Measurements from ENCODE around the gene PBX4.

The PBX4 gene

GRCh38 chr19:19592690-19593089 lies 25.8 kb downstream of the PBX4 start:
- no peak for DNase-seq (ENCODE audit: low read depth in 2 of 3, low spot score in 2 of 3)

GRCh38 chr19:19591133-19591825 lies 27.2 kb downstream of the PBX4 start:
- DNase-seq (ENCODE audit: low read depth in 2 of 3, low spot score in 2 of 3) = no peak

GRCh38 chr19:19588546-19588945 lies 29.9 kb downstream of the PBX4 start:
- DNase-seq (ENCODE audit: low read depth in 2 of 3, low spot score in 2 of 3) = no peak

- no peak for DNase-seq (ENCODE audit: low read depth in 2 of 3, low spot score in 2 of 3)
Observed at GRCh38 chr19:19587771-19588170, 30.7 kb downstream of the PBX4 start.

GRCh38 chr19:19584356-19584755 lies 34.1 kb downstream of the PBX4 start:
- no peak for DNase-seq (ENCODE audit: low read depth in 2 of 3, low spot score in 2 of 3)

- DNase-seq (ENCODE audit: low read depth in 2 of 3, low spot score in 2 of 3) = no peak
Observed at GRCh38 chr19:19582471-19582870, 36.0 kb downstream of the PBX4 start.

GRCh38 chr19:19581391-19581790 lies 37.1 kb downstream of the PBX4 start:
- no peak for DNase-seq (ENCODE audit: low read depth in 2 of 3, low spot score in 2 of 3)

- no peak for DNase-seq (ENCODE audit: low read depth in 2 of 3, low spot score in 2 of 3)
Observed at GRCh38 chr19:19580418-19580817, 38.1 kb downstream of the PBX4 start.

GRCh38 chr19:19579533-19580361 lies 38.7 kb downstream of the PBX4 start:
- no peak for DNase-seq (ENCODE audit: low read depth in 2 of 3, low spot score in 2 of 3)

GRCh38 chr19:19578252-19578651 lies 40.2 kb downstream of the PBX4 start:
- DNase-seq (ENCODE audit: low read depth in 2 of 3, low spot score in 2 of 3) = no peak

GRCh38 chr19:19575411-19575810 lies 43.1 kb downstream of the PBX4 start:
- no peak for DNase-seq (ENCODE audit: low read depth in 2 of 3, low spot score in 2 of 3)

GRCh38 chr19:19571071-19571786 lies 47.3 kb downstream of the PBX4 start:
- no peak for DNase-seq (ENCODE audit: low read depth in 2 of 3, low spot score in 2 of 3)

- DNase-seq (ENCODE audit: low read depth in 2 of 3, low spot score in 2 of 3) = no peak
Observed at GRCh38 chr19:19570571-19570970, 47.9 kb downstream of the PBX4 start.

GRCh38 chr19:19568802-19569756 lies 49.4 kb downstream of the PBX4 start:
- DNase-seq (ENCODE audit: low read depth in 2 of 3, low spot score in 2 of 3) = no peak

- no peak for DNase-seq (ENCODE audit: low read depth in 2 of 3, low spot score in 2 of 3)
Observed at GRCh38 chr19:19567391-19567790, 51.1 kb downstream of the PBX4 start.

GRCh38 chr19:19566306-19566705 lies 52.2 kb downstream of the PBX4 start:
- no peak for DNase-seq (ENCODE audit: low read depth in 2 of 3, low spot score in 2 of 3)

- DNase-seq (ENCODE audit: low read depth in 2 of 3, low spot score in 2 of 3) = no peak
Observed at GRCh38 chr19:19563348-19563848, 55.1 kb downstream of the PBX4 start.

- DNase-seq (ENCODE audit: low read depth in 2 of 3, low spot score in 2 of 3) = no peak
Observed at GRCh38 chr19:19562665-19563347, 55.7 kb downstream of the PBX4 start.

GRCh38 chr19:19561946-19562664 lies 56.4 kb downstream of the PBX4 start:
- DNase-seq (ENCODE audit: low read depth in 2 of 3, low spot score in 2 of 3) = no peak
